Vagina (tissue), 2 donors: ENCODE data around the gene ADISSP.

Experiments
- POLR2A ChIP-seq, 2 donors: fragments of 450-650 bp; IDR thresholded peaks; one replicate each; pipeline ENCODE4 v1.6.1; 2017; ENCODE audit warnings: antibody characterized with exemption in 2 of 2, mild to moderate bottlenecking in 2 of 2, moderate library complexity in 2 of 2
- POLR2AphosphoS5 ChIP-seq, 2 donors: sonication (generic); formaldehyde crosslinking; IDR thresholded peaks; one replicate each; pipeline ENCODE4 v1.9.0; 2017; ENCODE audit warnings: antibody characterized with exemption in 2 of 2, mild to moderate bottlenecking in 2 of 2, low read depth in 1 of 2; ENCODE audit not compliant: insufficient read depth in 1 of 2
- TF ChIP-seq, protein P1 (sequence below), 3 experiments: fragments of 450-650 bp in 2 of 3; fragments of 200-600 bp in 1 of 3; sonication (generic) in 1 of 3; IDR thresholded peaks; one replicate each; pipeline ENCODE4 v1.5.1; 2017 to 2019; ENCODE audit warnings: antibody characterized with exemption in 3 of 3, mild to moderate bottlenecking in 2 of 3, moderate library complexity in 2 of 3

DNA sequence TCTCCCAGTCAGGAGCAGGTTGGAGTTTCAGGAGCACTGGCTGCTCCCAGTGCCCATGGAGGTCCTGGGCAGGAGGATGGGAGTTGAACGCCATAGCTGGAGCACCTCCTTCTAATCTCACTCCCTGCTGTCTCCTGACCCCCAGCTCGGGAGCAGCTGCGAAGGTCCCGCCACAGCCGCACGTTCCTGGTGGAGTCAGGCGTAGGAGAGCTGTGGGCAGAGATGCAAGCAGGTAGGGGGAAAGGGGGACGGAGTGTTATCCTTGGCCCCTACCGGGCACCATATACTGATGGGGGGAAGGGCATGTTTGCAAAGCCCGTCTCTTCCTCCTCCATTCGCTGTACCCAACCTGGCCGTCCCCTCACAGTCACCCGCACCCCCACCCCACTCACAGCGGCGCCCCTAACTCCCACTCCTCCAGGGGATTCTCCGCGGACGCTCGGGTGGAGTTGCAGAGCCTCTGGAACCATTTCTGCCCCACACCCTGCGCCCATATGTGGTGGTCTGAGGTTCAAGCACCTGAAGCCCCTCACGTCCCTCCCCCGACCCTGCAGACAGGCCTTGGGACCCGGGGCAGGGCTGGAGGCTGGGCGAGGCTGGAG, 18.4 kb downstream of the ADISSP start:
- TF ChIP-seq, protein P1, sequence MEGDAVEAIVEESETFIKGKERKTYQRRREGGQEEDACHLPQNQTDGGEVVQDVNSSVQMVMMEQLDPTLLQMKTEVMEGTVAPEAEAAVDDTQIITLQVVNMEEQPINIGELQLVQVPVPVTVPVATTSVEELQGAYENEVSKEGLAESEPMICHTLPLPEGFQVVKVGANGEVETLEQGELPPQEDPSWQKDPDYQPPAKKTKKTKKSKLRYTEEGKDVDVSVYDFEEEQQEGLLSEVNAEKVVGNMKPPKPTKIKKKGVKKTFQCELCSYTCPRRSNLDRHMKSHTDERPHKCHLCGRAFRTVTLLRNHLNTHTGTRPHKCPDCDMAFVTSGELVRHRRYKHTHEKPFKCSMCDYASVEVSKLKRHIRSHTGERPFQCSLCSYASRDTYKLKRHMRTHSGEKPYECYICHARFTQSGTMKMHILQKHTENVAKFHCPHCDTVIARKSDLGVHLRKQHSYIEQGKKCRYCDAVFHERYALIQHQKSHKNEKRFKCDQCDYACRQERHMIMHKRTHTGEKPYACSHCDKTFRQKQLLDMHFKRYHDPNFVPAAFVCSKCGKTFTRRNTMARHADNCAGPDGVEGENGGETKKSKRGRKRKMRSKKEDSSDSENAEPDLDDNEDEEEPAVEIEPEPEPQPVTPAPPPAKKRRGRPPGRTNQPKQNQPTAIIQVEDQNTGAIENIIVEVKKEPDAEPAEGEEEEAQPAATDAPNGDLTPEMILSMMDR (IDR thresholded peaks at IDR 0.05): no peak
- no peak for TF ChIP-seq POLR2A (IDR thresholded peaks at IDR 0.05)
- no peak for TF ChIP-seq POLR2AphosphoS5 (IDR thresholded peaks at IDR 0.05; ENCODE audit: insufficient read depth in 1 of 2, low read depth in 1 of 2)
